ENCODE measurements around the gene THSD7A.

DNA sequence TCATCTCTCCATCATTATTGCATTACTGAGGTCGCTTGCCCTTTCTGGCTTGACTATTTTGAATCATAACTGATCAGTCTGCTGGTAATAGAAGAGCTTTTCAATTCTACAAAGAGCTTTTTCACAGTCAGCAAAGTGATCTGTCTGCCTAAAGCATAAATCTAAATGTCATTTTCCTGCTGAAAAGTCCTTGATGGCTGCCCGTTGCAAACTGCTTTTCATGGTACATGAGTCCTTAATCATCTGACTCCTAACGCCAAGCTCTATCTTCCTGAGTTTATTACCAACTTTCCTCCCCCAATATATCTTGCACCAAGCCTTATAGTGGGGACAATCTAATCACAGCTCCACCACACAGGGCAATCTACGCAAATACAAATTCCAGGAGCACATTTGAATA is 39.8 kb downstream of the THSD7A start:
- TF ChIP-seq, protein P1, sequence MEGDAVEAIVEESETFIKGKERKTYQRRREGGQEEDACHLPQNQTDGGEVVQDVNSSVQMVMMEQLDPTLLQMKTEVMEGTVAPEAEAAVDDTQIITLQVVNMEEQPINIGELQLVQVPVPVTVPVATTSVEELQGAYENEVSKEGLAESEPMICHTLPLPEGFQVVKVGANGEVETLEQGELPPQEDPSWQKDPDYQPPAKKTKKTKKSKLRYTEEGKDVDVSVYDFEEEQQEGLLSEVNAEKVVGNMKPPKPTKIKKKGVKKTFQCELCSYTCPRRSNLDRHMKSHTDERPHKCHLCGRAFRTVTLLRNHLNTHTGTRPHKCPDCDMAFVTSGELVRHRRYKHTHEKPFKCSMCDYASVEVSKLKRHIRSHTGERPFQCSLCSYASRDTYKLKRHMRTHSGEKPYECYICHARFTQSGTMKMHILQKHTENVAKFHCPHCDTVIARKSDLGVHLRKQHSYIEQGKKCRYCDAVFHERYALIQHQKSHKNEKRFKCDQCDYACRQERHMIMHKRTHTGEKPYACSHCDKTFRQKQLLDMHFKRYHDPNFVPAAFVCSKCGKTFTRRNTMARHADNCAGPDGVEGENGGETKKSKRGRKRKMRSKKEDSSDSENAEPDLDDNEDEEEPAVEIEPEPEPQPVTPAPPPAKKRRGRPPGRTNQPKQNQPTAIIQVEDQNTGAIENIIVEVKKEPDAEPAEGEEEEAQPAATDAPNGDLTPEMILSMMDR (conservative IDR thresholded peaks at IDR 0.05) = no peak
- no peak for TF ChIP-seq ZFX (IDR thresholded peaks at IDR 0.05)

Data from C4-2B (cell line).